Measurements from ENCODE around the gene OSBPL7. TPM values are rescaled to one million over a fixed set of nuclear protein-coding genes. Genes with fewer than 3 reads are reported as not detected.

The OSBPL7 gene
- total RNA-seq, 1 donor from 2014 or later = 5.1 TPM

DNA sequence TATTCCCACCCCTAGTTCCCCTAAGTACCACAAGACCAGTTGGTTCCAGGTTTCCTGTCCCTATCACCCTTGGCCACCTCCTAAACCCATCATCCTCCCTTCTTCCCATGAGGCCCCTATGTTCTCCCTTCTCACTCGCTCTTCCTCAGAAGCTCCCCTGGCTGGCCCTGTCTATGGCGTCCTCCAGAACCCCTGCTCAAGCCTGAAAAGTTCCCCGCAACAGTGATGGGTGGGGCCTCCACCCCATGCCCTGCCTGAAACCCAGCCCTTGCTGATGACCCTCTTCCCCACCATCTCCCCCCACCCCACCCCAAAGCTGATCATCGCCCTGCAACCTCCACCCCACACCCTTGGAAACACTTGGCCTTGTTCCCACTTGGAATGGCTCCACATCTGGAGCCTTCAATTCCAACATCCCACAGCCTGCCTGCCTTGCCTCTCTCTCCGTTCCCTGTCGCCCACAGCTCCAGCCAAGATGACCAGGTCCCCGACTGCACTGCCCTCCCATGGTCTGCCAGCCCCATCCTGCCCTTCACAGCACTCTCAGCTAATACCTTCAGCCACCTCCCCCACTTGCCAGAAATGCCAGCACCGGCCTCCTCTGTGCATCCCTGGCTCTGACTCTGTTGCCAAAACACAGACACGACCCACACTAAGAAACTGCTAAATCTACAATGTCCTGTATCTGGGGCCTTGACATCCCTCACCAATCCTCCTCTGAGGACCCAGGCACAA is 10.5 kb downstream of the OSBPL7 start:
- no peak overlapping the region for H3K4me2 ChIP-seq

GRCh38 chr17:47810200-47810821 is 11.3 kb downstream of the OSBPL7 start:
- no peaks in the 10 kb centered on the region for H3K27me3 ChIP-seq
- no peak overlapping the region for H3K4me3 Mint-ChIP-seq
- no peak overlapping the region for H3K4me2 ChIP-seq
- no peak overlapping the region for H2AFZ ChIP-seq (replicated peaks)
- no peaks in the 10 kb centered on the region for H3K9me3 ChIP-seq (ENCODE audit: low read depth)
- peaks cover 7% of the 10 kb centered on the region for H3K4me1 Mint-ChIP-seq
- no peak overlapping the region for H3K9ac ChIP-seq
- H3K36me3 ChIP-seq = no peaks in the 10 kb centered on the region
- H3K27me3 Mint-ChIP-seq (ENCODE audit: insufficient read depth, low read depth) = peaks cover 9% of the 10 kb centered on the region
- H4K20me1 ChIP-seq (ENCODE audit: low read depth) = no peaks in the 10 kb centered on the region
- H3K36me3 Mint-ChIP-seq = peaks cover 7% of the 10 kb centered on the region
- DNase-seq (ENCODE audit: low spot score) = no peak
- no peaks in the 10 kb centered on the region for H3K79me2 ChIP-seq (ENCODE audit: low read depth)
- H3K27ac ChIP-seq = no peak overlapping the region
- H3F3A ChIP-seq (ENCODE audit: low read depth) = no peaks in the 10 kb centered on the region
- TF ChIP-seq EZH2phosphoT487 (IDR thresholded peaks at IDR 0.05) (no peak), EZH2 (IDR thresholded peaks at IDR 0.05) (no peak)
- TF ChIP-seq, protein P1, sequence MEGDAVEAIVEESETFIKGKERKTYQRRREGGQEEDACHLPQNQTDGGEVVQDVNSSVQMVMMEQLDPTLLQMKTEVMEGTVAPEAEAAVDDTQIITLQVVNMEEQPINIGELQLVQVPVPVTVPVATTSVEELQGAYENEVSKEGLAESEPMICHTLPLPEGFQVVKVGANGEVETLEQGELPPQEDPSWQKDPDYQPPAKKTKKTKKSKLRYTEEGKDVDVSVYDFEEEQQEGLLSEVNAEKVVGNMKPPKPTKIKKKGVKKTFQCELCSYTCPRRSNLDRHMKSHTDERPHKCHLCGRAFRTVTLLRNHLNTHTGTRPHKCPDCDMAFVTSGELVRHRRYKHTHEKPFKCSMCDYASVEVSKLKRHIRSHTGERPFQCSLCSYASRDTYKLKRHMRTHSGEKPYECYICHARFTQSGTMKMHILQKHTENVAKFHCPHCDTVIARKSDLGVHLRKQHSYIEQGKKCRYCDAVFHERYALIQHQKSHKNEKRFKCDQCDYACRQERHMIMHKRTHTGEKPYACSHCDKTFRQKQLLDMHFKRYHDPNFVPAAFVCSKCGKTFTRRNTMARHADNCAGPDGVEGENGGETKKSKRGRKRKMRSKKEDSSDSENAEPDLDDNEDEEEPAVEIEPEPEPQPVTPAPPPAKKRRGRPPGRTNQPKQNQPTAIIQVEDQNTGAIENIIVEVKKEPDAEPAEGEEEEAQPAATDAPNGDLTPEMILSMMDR (IDR thresholded peaks at IDR 0.05) = no peak
- no peak overlapping the region for H3K27ac Mint-ChIP-seq
- no peak overlapping the region for H3K4me3 ChIP-seq
- H3K4me1 ChIP-seq = no peaks in the 10 kb centered on the region
- H3K9me3 Mint-ChIP-seq = no peaks in the 10 kb centered on the region

More for the DNA sequence above, 10.5 kb downstream of the OSBPL7 start:
- Histone ChIP-seq H3K79me2 (ENCODE audit: low read depth) (no peaks in the 10 kb centered on the region), H3K27me3 (no peaks in the 10 kb centered on the region), H4K20me1 (ENCODE audit: low read depth) (no peaks in the 10 kb centered on the region), H3K9me3 (ENCODE audit: low read depth) (no peaks in the 10 kb centered on the region), H3K4me3 (no peak overlapping the region), H3K27ac (no peak overlapping the region), H3K4me1 (no peaks in the 10 kb centered on the region), H2AFZ (replicated peaks) (no peak overlapping the region), H3K36me3 (no peaks in the 10 kb centered on the region), H3F3A (ENCODE audit: low read depth) (no peaks in the 10 kb centered on the region), H3K9ac (no peak overlapping the region)
- no peak for TF ChIP-seq EZH2phosphoT487 (IDR thresholded peaks at IDR 0.05)
- no peak for TF ChIP-seq EZH2 (IDR thresholded peaks at IDR 0.05)
- TF ChIP-seq, protein P1 (IDR thresholded peaks at IDR 0.05) = no peak
- Mint-ChIP-seq H3K27me3 (ENCODE audit: insufficient read depth, low read depth) (peaks cover 9% of the 10 kb centered on the region), H3K9me3 (no peaks in the 10 kb centered on the region), H3K4me1 (peaks cover 7% of the 10 kb centered on the region), H3K36me3 (peaks cover 9% of the 10 kb centered on the region), H3K27ac (no peak overlapping the region), H3K4me3 (peak overlapping the region; percentile 46)
- no peak for DNase-seq (ENCODE audit: low spot score)

- no peak overlapping the region for H3K4me3 Mint-ChIP-seq
- Histone ChIP-seq H2AFZ (replicated peaks) (no peak overlapping the region), H3K9me3 (ENCODE audit: low read depth) (no peaks in the 10 kb centered on the region), H3K4me2 (no peak overlapping the region), H3K36me3 (no peaks in the 10 kb centered on the region), H3F3A (ENCODE audit: low read depth) (no peaks in the 10 kb centered on the region), H3K9ac (no peak overlapping the region), H3K27ac (no peak overlapping the region), H4K20me1 (ENCODE audit: low read depth) (no peaks in the 10 kb centered on the region), H3K4me3 (no peak overlapping the region), H3K27me3 (peaks cover 2% of the 10 kb centered on the region), H3K4me1 (no peaks in the 10 kb centered on the region), H3K79me2 (ENCODE audit: low read depth) (no peaks in the 10 kb centered on the region)
- peaks cover 7% of the 10 kb centered on the region for H3K36me3 Mint-ChIP-seq
- H3K27me3 Mint-ChIP-seq (ENCODE audit: insufficient read depth, low read depth) = peaks cover 13% of the 10 kb centered on the region
- H3K27ac Mint-ChIP-seq = no peak overlapping the region
- H3K9me3 Mint-ChIP-seq = no peaks in the 10 kb centered on the region
- peaks cover 7% of the 10 kb centered on the region for H3K4me1 Mint-ChIP-seq
- no peak for DNase-seq (ENCODE audit: low spot score)
- TF ChIP-seq EZH2 (IDR thresholded peaks at IDR 0.05) (no peak), EZH2phosphoT487 (IDR thresholded peaks at IDR 0.05) (no peak)
- TF ChIP-seq, protein P1 (IDR thresholded peaks at IDR 0.05) = no peak
Measured at GRCh38 chr17:47808830-47809480, 12.6 kb downstream of the OSBPL7 start.

Data from neural progenitor cell (in vitro differentiated cells).